SK-N-MC (cell line): ENCODE results near the gene KCNJ15.

Source experiments
- EZH2 ChIP-seq: fragments of 200-600 bp; sonication (generic); IDR thresholded peaks from one replicate; pipeline ENCODE4 v1.6.1; 2017; ENCODE audit warnings: antibody characterized with exemption
- POLR2AphosphoS5 ChIP-seq: IDR thresholded peaks from 2 replicates; pipeline ENCODE4 v1.6.1; 2012; ENCODE audit warnings: mild to moderate bottlenecking, low read depth, low read length, borderline replicate concordance

GRCh38 chr21:38249696-38250278, 7.0 kb upstream of the KCNJ15 start:
- no peak for TF ChIP-seq POLR2AphosphoS5
- no peak for TF ChIP-seq EZH2
